NCI-H69 (cell line): Measurements from ENCODE around the gene CPA3.
A peak's percentile ranks its signal among the peaks of the same experiment; 100 is the strongest.

Source experiments
- DNase-seq: peaks from one replicate; lab custom pipeline; 2025; lab: John Stamatoyannopoulos, UW

The CPA3 gene

DNA sequence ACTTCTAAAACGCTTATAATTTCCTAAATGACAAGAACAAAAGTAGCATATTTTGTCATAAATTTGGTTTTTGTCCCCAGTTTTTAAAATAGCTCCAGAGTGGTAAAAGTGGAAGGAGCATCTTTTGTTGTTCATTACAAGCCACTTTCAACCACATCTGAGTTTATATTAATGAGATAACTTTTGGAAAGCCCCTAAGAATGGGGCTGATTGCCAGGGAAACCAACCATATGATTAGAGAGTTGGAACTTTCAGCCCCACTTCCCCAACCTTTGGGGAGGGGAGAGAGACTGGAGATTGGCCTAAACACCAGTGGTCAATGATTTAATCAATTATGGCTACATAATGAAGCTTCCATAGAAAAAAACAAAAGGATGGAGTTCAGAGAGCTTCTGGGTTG is 57.4 kb downstream of the CPA3 start:
- DNase-seq, result no peak

DNA sequence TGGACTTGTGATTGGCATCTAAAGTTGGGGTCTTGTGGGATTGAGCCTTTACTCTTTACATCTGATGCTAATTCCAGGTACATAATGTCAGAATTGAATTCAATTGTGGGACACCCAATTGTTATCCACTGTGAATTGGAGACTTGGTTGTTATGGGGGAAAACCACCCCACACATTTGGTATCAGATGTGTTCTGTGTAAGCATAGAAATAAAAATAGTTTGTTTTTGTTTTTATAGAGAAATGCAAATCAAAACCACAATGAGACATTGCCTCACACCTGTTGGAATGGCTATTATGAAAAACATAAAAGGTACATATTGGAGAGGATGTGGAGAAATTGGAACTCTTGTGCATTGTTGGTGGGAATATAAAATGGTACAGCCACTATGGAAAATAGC is 58.5 kb downstream of the CPA3 start:
- no peak for DNase-seq

GRCh38 chr3:148924562-148924961 is 59.5 kb downstream of the CPA3 start:
- DNase-seq, result no peak

DNA sequence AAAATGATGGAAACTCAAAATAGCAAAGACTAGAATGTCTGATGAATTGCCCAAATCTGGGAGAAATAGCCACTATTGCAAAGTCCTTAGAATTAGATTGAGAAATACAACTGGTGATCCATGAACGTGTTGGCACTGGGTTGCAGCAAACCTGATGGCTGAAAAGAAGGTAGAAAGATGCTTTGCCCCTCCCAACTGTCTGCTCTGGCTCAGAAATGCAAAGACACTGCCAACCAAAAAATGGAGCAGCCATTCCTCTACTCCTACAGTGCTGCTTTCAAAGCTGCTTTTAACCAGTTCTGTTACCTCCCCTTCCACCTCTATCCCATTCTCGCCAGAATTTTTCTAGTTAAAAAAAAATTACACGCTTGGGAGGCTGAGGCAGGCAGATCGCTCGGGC is 60.7 kb downstream of the CPA3 start:
- DNase-seq, result no peak

DNA sequence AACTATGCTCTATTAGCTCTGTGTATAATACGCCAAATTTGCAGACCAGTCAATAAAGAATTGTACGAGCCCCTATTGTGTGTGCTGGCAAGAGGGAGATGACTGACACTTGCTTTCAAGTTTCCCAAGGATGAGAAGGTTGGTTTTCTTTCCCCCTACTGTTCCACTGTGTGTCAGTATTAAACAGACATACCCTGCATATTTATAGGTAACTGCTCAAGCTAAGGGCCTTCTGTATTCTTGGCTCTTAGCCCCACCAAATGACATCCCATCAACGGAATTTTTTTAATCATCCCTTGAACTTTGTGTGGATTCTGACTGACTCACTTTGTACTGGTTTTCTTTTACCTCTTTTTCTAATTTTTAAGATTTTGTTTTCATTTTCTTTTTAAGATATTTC is 65.7 kb downstream of the CPA3 start:
- no peak for DNase-seq

- no peak for DNase-seq
Observed at GRCh38 chr3:148931574-148931973, 66.5 kb downstream of the CPA3 start.

GRCh38 chr3:148932972-148933371 is 67.9 kb downstream of the CPA3 start:
- no peak for DNase-seq

- DNase-seq, result no peak
Observed at GRCh38 chr3:148937467-148938255, 72.6 kb downstream of the CPA3 start.

GRCh38 chr3:148938306-148938705 is 73.2 kb downstream of the CPA3 start:
- DNase-seq, result no peak

DNA sequence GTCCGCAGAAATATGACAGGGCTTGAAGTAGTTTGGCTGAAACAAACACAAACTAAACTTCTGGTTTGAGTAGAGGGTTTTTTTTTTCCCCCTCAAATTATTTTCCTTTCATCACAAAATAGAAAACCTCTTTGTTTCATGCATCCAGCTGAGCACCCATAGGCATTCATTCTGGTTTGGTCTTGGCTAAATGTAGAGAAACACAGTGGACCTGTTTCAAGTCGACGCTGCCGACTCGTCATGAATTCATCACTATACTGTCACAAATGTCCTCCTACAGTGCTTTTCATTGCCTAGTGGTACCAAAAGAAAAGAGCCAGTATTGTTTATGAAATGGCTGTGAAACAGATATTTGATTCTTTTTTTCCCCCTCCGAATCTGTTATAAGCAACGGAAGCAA is 73.8 kb downstream of the CPA3 start:
- DNase-seq, result no peak

DNA sequence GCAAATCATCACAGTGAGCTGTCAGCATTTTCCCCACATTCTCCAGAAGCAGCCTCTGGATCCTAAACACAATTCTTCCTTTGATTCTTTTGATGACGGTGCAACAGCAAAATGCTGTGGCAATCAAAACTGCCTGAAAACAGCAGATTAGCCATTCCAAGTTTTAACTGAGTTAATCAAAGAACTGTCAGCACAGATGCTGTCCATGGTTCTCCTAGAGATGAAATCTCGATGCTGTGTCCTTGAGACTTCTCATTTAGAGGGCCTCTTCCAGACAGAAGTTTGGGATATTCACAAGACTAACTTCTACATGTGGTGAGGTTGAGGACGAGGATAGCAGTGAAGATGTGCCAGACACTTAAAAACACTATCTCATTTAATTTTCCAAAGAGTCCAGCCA is 75.9 kb downstream of the CPA3 start:
- no peak for DNase-seq

GRCh38 chr3:148943506-148944205 is 78.6 kb downstream of the CPA3 start:
- DNase-seq, result peak; percentile 71

DNA sequence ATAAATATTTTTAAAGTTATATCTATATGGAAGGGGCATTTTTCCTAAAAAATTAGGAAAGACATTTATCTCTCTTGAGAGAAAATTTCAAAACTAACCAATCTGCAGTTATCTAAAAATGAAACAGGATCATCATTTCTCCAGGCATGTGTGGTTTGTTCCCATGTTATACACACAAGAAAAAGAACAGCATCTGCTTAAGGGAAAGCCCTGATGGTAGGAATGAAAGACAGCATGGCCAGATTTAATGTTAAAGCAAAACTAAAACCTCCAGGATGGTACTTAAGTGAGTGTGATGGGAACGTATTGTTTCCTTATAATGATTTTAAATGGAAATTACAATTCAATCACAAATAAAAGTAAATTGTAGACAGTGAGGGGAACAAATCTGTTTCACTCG is 80.0 kb downstream of the CPA3 start:
- DNase-seq, result no peak
